SU-DHL-6 (cell line): Measurements from ENCODE around the gene TLX3.

Source experiments
- H2AFZ ChIP-seq: fragments of 200-600 bp; sonication (generic); 2 replicates; pipeline ENCODE4 v1.6.1; 2014; ENCODE audit warnings: low read depth, mild to moderate bottlenecking, moderate library complexity, mixed read lengths, antibody characterized with exemption, low read length; ENCODE audit not compliant: severe bottlenecking
- H3F3A ChIP-seq: fragments of 200-600 bp; shearing (Covaris generic); 2 replicates; pipeline ENCODE4 v1.6.0; 2016; ENCODE audit warnings: antibody characterized with exemption, mild to moderate bottlenecking; ENCODE audit not compliant: insufficient read depth
- H3K27ac ChIP-seq: fragments of 200-600 bp; sonication (generic); 2 replicates; pipeline ENCODE4 v1.5.1; 2016; ENCODE audit warnings: low read depth, mild to moderate bottlenecking, low read length, moderate library complexity, mixed read lengths
- H3K27me3 ChIP-seq: fragments of 200-600 bp; sonication (generic), shearing (Covaris generic); 2 replicates; pipeline ENCODE4 v1.6.0; 2014; ENCODE audit warnings: mild to moderate bottlenecking, low read length
- H3K36me3 ChIP-seq: fragments of 200-600 bp; sonication (generic); 2 replicates; pipeline ENCODE4 v1.6.1; 2014; ENCODE audit warnings: mild to moderate bottlenecking, low read length, mixed read lengths
- H3K4me2 ChIP-seq: fragments of 300-600, 200-600 bp; shearing (Covaris generic), sonication (generic); 2 replicates; pipeline ENCODE4 v1.6.0; 2014; ENCODE audit warnings: low read length, low read depth, mild to moderate bottlenecking; ENCODE audit not compliant: poor library complexity, severe bottlenecking
- H3K4me3 ChIP-seq: fragments of 200-600 bp; sonication (generic); 2 replicates; pipeline ENCODE4 v1.5.1; 2014; ENCODE audit warnings: antibody characterized with exemption, low read length, mild to moderate bottlenecking, mixed read lengths; ENCODE audit not compliant: insufficient read depth, poor library complexity, severe bottlenecking
- H3K79me2 ChIP-seq: fragments of 200-600 bp; sonication (generic); 2 replicates; pipeline ENCODE4 v1.6.1; 2014; ENCODE audit warnings: mild to moderate bottlenecking, low read length, moderate library complexity; ENCODE audit not compliant: insufficient read depth
- H3K9ac ChIP-seq: fragments of 200-600 bp; sonication (generic); 2 replicates; pipeline ENCODE4 v1.7.0; 2014; ENCODE audit warnings: mild to moderate bottlenecking, low read length
- H3K9me2 ChIP-seq: fragments of 200-600 bp; sonication (generic); replicated peaks from 2 replicates; pipeline ENCODE4 v1.6.1; 2014; ENCODE audit warnings: low read length; ENCODE audit not compliant: insufficient read depth
- H3K9me3 ChIP-seq: fragments of 200-600 bp; sonication (generic); 2 replicates; pipeline ENCODE4 v1.6.1; 2014; ENCODE audit warnings: low read length, mixed read lengths; ENCODE audit not compliant: insufficient read depth
- H4K20me1 ChIP-seq: fragments of 200-600 bp; sonication (generic); 2 replicates; pipeline ENCODE4 v1.6.1; 2014; ENCODE audit warnings: low read depth, mild to moderate bottlenecking, antibody characterized with exemption, low read length, moderate library complexity, mixed read lengths
- CTCF ChIP-seq: fragments of 200-600 bp; sonication (generic); IDR thresholded peaks from one replicate; pipeline ENCODE4 v1.5.1; 2017; ENCODE audit warnings: antibody characterized with exemption, mild to moderate bottlenecking, low read length, moderate library complexity; ENCODE audit not compliant: insufficient read depth, poor library complexity, severe bottlenecking
- EZH2phosphoT487 ChIP-seq: fragments of 200-600 bp; sonication (generic), shearing (Covaris generic); conservative IDR thresholded peaks from 2 replicates; pipeline ENCODE4 v1.6.1; 2018; ENCODE audit warnings: mild to moderate bottlenecking, antibody characterized with exemption, low read length, moderate library complexity, mixed read lengths

Gene TLX3

GRCh38 chr5:171308453-171309275, at the start of gene TLX3:
Gene TLX3, plus strand, starts transcription at chr5:171309248. Its CDS starts 118 bp downstream, at chr5:171309366.
- Histone ChIP-seq H3K36me3 (no peaks in the 10 kb centered on the region), H3K27ac (no peak within 1 kb of the TSS), H3K4me3 (no peak within 1 kb of the TSS), H3K9ac (no peak within 1 kb of the TSS), H3K4me2 (no peak within 1 kb of the TSS), H3K9me3 (no peaks in the 10 kb centered on the region), H2AFZ (no peak within 1 kb of the TSS), H4K20me1 (no peaks in the 10 kb centered on the region), H3K79me2 (no peaks in the 10 kb centered on the region), H3F3A (no peaks in the 10 kb centered on the region), H3K27me3 (no peaks in the 10 kb centered on the region), H3K9me2 (no peaks in the 10 kb centered on the region)
- no peak for TF ChIP-seq CTCF
- TF ChIP-seq EZH2phosphoT487: no peak

DNA sequence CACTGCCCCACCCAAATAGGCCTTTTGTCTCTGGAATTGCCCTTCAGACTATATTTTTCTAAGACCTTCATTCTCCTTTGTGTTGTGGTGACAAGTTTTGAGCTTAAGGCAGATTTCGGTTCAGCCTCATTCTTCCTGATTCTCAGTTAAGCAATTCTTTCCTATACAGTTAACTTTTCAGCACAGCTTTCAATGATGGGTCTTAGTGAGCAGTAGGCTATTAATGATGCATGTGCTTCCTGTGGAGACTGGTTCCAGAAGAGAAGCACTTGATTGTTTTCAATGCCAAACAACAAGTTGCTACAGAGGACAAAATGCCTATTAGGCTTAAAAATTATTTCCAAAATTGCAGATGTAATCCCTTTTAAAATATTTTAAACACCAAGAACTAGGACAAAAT, 47.7 kb upstream of the TLX3 start:
- Histone ChIP-seq H4K20me1 (no peaks in the 10 kb centered on the region), H3K27me3 (no peaks in the 10 kb centered on the region), H3K9me2 (no peaks in the 10 kb centered on the region), H3F3A (no peaks in the 10 kb centered on the region), H2AFZ (no peak overlapping the region), H3K79me2 (no peaks in the 10 kb centered on the region), H3K9ac (no peak overlapping the region), H3K9me3 (no peaks in the 10 kb centered on the region), H3K4me2 (no peak overlapping the region), H3K36me3 (no peaks in the 10 kb centered on the region), H3K4me3 (no peak overlapping the region), H3K27ac (no peak overlapping the region)
- TF ChIP-seq EZH2phosphoT487 (no peak), CTCF (no peak)

DNA sequence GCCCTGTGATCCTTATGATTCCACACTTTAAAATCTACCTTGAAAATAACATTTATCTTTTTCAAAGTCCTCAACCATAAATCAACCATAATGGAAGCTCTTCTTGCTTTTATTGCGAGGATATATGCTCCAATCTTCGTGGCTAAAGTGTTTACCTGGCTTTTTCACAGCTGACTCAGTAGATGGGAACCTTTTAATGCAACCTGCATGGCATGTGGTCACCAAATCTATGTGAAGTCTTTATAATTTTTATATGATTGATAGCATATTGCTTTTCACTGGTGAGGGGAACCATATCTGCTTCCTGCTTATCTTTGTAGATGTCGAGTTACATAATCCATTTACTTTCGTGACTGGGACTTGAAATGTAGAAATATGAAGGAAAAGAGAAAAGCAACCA, 47.1 kb upstream of the TLX3 start:
- no peaks in the 10 kb centered on the region for H4K20me1 ChIP-seq
- TF ChIP-seq EZH2phosphoT487: no peak
- TF ChIP-seq CTCF: no peak
- H3K9ac ChIP-seq: no peak overlapping the region
- H3K27me3 ChIP-seq: no peaks in the 10 kb centered on the region
- H3K36me3 ChIP-seq: no peaks in the 10 kb centered on the region
- no peaks in the 10 kb centered on the region for H3K9me2 ChIP-seq
- no peaks in the 10 kb centered on the region for H3F3A ChIP-seq
- H3K4me2 ChIP-seq: no peak overlapping the region
- H3K4me3 ChIP-seq: no peak overlapping the region
- H3K79me2 ChIP-seq: no peaks in the 10 kb centered on the region
- H2AFZ ChIP-seq: no peak overlapping the region
- no peak overlapping the region for H3K27ac ChIP-seq
- no peaks in the 10 kb centered on the region for H3K9me3 ChIP-seq
